PFSK-1 (cell line): ENCODE measurements around the gene IL1RAPL2.

Experiments used
- POLR2AphosphoS5 ChIP-seq: IDR thresholded peaks from 2 replicates; pipeline ENCODE4 v1.6.1; 2012; ENCODE audit warnings: low read depth, mild to moderate bottlenecking, control low read depth, low read length, moderate library complexity
- SIN3A ChIP-seq: IDR thresholded peaks from 2 replicates; pipeline ENCODE4 v1.6.1; 2012; ENCODE audit warnings: mild to moderate bottlenecking, low read length, moderate library complexity, borderline replicate concordance; ENCODE audit not compliant: insufficient read depth
- TAF1 ChIP-seq: IDR thresholded peaks from 2 replicates; pipeline ENCODE4 v1.6.1; 2012; ENCODE audit warnings: low read length, control low read depth, borderline replicate concordance; ENCODE audit not compliant: insufficient read depth
- TF ChIP-seq, protein P1 (sequence below), 2 experiments: IDR thresholded peaks; 2 replicates each; pipeline versions ENCODE4 v1.6.1 to v1.8.0; 2011 to 2012; ENCODE audit warnings: low read depth in 2 of 2, low read length in 2 of 2, control low read depth in 1 of 2, inconsistent platforms in 1 of 2, mild to moderate bottlenecking in 1 of 2, moderate library complexity in 1 of 2; ENCODE audit not compliant: insufficient read depth in 1 of 2

DNA sequence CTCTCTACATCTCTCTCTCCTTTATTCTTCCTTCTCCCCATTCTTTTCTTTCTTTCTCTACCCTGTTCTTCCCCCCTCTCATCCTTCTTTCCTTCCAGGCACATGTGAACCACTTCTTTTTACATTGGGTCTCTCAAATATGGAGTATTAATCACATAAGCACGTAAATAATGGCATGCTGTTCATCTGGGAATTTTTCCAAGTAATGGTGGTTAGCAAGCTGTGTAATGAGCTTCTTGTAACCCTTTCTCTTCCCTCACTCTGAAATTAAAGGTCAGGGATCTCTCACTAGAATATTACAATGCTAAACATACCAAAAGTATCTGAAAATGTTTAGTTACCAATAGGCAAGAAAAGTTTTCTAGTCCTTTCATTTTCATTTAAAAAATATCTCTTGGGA lies 894.4 kb downstream of the IL1RAPL2 start:
- TF ChIP-seq, protein P1, sequence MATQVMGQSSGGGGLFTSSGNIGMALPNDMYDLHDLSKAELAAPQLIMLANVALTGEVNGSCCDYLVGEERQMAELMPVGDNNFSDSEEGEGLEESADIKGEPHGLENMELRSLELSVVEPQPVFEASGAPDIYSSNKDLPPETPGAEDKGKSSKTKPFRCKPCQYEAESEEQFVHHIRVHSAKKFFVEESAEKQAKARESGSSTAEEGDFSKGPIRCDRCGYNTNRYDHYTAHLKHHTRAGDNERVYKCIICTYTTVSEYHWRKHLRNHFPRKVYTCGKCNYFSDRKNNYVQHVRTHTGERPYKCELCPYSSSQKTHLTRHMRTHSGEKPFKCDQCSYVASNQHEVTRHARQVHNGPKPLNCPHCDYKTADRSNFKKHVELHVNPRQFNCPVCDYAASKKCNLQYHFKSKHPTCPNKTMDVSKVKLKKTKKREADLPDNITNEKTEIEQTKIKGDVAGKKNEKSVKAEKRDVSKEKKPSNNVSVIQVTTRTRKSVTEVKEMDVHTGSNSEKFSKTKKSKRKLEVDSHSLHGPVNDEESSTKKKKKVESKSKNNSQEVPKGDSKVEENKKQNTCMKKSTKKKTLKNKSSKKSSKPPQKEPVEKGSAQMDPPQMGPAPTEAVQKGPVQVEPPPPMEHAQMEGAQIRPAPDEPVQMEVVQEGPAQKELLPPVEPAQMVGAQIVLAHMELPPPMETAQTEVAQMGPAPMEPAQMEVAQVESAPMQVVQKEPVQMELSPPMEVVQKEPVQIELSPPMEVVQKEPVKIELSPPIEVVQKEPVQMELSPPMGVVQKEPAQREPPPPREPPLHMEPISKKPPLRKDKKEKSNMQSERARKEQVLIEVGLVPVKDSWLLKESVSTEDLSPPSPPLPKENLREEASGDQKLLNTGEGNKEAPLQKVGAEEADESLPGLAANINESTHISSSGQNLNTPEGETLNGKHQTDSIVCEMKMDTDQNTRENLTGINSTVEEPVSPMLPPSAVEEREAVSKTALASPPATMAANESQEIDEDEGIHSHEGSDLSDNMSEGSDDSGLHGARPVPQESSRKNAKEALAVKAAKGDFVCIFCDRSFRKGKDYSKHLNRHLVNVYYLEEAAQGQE (IDR thresholded peaks at IDR 0.05; ENCODE audit: insufficient read depth in 1 of 2, low read depth in 2 of 2, low read length in 2 of 2): no peak
- TF ChIP-seq POLR2AphosphoS5 (no peak), SIN3A (no peak), TAF1 (no peak)
